SK-N-SH treated with all-trans-retinoic acid at 6 μM for 48 hours (cell line): Measurements from ENCODE around the gene GRIK4.

Experiments
- CREB5 ChIP-seq: fragments of 250-450 bp; sonication (Bioruptor Pico); IDR thresholded peaks from 2 replicates; pipeline ENCODE4 v1.5.1; 2020; ENCODE audit warnings: low read depth, mild to moderate bottlenecking, moderate library complexity
- POU6F1 ChIP-seq: fragments of 250-450 bp; sonication (Bioruptor Pico); IDR thresholded peaks from 2 replicates; pipeline ENCODE4 v1.8.0; 2021; ENCODE audit warnings: low read depth, mild to moderate bottlenecking, moderate library complexity, borderline replicate concordance
- TCF4 ChIP-seq: fragments of 250-450 bp; sonication (Bioruptor Pico); IDR thresholded peaks from 2 replicates; pipeline ENCODE4 v1.8.0; 2021; ENCODE audit warnings: mild to moderate bottlenecking, moderate library complexity, borderline replicate concordance
- ZFP3 ChIP-seq: fragments of 250-450 bp; sonication (Bioruptor Pico); IDR thresholded peaks from 2 replicates; pipeline ENCODE4 v1.5.0; 2020; ENCODE audit warnings: mild to moderate bottlenecking, moderate library complexity

GRCh38 chr11:120659076-120659475, 147.5 kb downstream of the GRIK4 start:
- no peak for TF ChIP-seq ZFP3 (CRISPR knock-in tag)
- TF ChIP-seq CREB5: no peak
- no peak for TF ChIP-seq TCF4
- no peak for TF ChIP-seq POU6F1 (CRISPR knock-in tag)
